ENCODE results near the gene COP1.
"Not testable (repeated sequence)": the region's sequence is repeated elsewhere in the genome, so short reads cannot be mapped to it uniquely, and the experiment has no call there.

Gene COP1

DNA sequence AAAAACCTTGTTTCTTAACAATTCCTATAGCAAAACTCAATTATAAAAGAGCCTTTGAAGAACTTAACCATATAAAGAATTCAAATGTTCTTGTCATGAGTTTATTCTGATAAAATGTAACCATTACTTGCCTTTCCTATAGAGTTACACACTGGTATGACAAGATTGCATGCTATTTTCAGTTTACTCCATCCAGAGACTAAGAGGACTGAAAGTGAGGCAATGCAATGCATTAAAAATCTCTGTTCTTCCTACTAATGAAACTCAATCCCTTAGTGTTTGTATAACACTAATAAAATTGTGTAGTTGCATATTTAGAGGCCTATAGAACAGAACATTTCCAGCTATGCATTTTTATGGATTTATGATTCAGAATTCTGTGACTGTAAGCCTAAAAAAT lies 88.1 kb downstream of the COP1 start:
- no peak for DNase-seq

DNA sequence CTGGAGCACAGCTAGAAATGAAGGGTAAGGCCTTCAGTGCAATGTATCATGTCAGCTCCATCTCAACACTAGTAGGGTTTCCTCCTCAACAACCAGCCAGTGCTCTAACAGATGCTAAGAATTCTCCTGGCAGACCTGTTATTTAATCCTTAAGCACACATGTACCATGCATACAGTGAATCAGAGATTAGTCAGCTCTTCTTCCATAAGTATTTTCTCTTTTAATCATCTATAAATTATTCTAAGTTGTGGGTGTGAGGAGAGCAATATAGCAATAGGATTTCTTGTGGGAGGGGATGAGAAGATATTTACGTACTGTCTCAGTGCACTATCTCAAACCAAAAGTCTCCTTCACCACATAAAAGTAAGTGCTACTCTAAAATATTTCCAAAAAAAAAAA lies 95.3 kb downstream of the COP1 start:
- DNase-seq = no peak

DNA sequence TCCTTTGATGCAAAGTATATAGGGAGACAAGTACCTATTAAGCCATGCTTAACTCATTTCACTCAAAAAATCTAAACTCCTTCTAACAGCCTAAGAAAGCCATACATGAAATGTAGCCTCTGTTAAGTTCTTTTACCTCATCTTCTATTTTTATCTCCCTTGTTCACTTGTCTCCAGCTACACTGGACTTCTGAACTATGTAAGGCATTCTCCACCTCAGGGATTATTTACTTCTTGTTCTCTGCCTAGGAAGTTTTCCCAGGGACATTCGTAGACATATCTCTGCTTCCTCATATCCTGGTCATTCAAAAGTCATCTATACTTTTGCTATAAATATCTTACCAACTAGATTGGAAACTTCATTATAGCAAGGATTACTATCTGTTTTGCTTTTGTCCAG lies 96.9 kb downstream of the COP1 start:
- DNase-seq = no peak

DNA sequence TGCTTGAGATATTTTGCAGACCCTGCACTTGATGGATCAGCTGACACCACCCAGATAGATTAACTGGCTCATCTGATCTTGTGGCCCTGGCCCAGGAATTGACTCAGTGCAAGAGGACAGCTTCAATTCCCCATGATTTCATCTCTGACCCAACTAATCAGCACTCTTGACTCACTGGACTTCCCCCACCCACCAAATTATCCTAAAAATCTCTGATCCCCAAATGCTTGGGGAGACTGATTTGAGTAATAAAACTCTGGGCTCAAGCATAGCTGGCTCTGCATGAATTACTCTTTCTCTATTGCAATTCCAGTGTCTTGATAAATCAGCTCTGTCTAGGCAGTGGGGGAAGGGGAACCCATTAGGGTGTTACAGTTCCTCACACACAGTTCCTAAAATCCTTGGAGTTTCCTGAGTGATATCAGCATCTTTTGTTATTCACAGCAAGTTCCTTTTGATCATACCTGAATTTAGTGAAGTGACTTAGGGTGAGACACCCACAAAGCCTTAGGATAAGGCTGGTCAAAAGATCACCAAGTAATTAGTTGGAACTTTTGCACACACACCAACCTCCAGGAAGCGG lies 104.2 kb downstream of the COP1 start:
- DNase-seq = no peak

DNA sequence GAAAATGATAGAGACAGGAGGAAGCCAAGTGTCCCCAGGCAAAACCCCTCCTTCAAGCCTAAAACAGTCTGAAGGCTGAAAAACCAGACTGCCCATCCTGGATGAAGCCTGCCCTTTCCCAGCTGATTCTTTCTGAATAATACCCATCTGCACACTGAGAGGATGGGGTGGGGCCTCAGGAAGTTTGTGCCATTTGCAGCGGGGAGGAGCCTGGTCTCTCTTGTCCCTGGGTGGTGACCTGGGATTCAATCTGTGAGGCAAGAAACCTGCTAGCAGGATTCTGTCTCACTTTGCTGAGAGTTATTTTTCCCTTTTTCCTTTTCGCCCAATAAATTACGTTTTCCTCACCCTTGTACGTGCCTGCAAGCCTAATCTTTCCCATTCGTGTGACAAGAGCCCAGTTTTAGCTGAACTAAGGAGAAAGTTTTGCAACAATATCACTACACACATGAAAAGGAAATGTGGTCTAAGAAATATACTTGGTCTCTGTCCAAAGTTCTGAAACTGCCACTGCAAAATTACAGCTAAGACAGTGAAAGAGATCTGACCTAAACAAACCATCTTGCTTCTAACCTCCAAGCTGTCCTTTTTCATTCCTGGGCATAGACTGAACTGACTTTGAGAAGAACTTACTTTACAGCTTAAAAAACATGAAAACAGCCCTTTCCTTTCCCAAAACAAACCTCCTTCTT lies 105.0 kb downstream of the COP1 start:
- DNase-seq = no peak

DNA sequence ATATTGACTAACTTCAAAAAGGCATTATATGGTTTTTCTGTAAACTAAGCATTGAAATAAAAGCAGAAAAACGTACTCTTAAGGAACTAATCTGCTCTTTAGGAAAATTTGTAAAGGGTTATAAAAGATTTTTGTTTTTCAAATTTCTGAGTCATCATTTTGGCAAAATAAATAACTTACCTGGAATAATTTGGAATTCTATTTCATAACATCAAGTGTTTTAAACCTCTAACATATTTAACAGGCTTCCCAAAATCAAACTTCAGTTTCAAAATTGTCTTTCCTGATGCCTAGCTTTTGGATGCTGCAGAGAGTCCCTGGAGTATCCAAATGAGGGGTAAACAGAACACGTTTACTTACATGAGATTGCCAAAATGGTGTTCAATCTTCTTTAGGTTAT lies 108.5 kb downstream of the COP1 start:
- DNase-seq = no peak

DNA sequence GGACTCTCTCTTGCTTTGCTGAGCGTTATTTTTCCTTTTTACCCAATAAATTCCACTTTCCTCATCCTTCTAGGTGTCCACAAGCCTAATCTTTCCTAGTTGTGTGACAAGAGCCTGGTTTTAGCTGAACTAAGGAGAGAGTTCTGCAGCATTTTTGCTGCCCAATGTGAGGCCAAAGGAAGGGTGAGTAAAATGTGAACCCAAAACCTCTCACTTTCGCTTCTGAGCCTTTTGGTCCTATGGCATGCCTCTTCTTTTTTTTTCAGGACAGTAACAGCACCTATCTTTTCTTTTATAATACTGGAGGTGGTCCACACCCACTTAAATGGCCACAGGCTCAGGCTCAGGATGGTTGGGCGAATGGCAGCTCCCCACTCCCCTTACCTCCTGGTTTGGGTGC lies 111.1 kb downstream of the COP1 start:
- DNase-seq = no peak

DNA sequence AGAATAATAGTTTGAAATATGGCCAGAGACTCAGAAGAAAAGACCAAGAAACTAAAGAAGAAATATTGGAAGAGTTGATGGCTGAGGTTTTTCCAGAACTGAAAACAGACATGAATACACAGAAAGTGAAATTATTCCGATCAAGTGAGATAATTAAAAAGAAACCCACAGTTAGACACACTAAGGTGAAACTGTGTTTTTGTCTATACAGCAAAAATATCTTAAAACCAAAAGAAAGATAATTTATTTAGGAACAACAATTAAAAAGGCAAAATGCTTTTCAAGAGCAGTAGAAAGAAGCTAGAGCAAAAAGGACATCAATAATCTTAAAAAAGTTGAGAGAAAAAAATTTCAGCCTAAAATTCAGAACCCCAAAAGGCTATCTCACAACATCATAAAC lies 116.3 kb downstream of the COP1 start:
- DNase-seq = no peak

DNA sequence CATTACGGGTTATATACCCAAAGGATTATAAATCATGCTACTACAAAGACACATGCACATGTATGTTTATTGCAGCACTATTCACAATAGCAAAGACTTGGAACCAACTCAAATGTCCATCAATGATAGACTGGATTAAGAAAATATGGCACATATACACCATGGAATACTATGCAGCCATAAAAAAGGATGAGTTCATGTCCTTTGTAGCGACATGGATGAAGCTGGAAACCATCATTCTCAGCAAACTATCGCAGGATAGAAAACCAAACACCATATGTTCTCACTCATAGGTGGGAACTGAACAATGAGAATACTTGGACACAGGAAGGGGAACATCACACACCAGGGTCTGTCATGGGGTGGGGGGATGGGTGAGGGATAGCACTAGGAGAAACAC lies 119.3 kb downstream of the COP1 start:
- not testable (repeated sequence) for DNase-seq

DNA sequence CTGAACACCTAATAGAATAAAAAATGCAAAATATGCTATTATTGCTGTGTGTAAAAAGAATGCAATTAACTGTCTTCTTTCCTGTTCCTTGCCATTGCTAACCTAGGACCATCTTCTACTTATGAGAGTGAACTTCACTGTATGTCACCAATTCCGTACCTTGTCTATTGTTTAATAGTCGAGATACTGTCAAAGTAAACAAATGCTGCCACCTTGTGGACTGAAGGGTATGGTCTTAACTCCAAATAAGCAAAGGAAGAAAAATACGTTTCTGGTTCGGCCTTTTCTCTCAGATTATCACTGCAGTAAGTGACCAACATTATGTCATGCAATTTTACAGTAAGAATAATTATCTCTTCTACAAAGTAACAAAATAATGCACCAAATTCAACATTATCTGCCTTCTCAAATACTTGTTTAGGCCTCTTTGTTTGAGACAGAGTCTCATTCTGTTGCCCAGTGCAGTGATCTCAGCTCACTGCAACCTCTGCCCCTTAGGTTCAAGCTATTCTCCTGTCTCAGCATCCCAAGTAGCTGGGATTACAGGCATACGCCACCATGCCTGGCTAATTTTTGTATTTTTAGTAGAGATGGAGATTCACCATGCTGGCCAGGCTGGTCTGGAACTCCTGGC lies 133.4 kb downstream of the COP1 start:
- peak; percentile 17 for DNase-seq

DNA sequence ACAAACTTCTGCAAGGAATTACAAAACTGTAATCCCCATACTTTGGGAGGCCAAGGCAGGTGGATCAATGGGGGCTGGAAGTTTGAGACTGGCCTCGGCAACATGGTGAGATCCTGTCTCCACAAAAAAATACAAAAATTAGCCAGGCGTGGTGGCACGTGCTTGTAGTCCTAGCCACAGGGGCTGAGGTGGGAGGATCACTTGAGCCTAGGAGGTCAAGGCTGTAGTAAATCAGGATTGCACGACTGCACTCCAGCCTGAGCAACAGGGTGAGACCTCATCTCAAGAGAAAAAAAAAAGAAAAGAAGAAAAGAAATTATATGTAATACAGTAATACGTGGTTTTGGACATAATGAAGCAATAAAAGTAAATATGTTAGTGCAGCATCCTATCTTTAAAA lies 138.2 kb downstream of the COP1 start:
- no peak for DNase-seq

DNA sequence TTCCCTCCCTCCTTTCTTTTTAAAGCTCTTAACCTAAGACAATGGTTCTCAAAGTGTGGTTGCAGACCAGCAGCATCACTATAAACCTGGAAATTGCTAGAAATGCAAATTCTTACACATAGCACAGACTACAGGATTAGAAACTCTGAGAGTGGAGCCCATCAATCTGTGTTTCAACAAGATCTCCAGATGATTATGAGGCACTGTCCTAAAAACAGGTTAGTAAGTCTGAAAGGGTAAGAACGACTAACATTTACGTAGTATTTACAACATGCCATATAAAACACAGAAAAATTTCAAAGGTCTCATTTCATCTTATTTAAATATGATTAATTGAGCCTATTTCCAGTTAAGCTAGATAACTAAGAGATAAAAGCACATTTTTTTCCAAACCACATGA lies 138.8 kb downstream of the COP1 start:
- DNase-seq = no peak

DNA sequence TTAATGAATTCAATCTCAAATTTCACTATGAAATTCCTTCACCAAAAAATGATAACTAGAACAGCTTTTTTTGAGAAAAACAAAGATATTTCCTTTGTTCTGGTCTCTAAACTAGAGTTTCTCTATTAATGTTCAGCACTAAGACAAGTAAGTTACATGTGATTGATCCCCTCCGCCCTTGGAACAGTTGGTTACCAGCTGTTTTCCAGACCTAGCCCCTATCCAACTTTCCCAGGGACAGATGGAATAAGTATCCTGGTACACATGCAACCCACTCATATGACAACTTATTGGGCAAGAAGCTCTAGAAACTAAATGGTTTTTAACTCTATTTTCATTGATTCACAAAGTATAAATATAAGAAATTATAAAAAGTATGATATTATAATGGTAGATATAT lies 140.4 kb downstream of the COP1 start:
- DNase-seq = no peak

DNA sequence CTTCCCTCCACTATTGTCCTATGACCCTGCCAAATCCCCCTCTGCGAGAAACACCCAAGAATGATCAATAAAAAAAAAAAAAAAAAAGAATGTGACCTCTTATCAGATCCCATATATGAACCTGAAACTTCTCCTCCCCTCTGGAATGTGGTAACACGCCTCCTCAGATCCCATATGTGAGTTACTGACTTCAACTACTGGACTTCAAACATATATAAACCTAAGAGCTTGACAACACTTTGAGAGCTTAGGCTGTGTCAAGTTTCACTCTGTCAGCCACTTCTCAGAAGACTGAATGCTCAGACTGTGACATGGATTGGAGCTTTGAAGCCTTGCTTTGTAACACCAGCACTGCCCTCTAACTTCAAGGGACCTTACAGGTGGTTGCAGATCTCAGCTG lies 148.4 kb downstream of the COP1 start:
- DNase-seq = no peak

DNA sequence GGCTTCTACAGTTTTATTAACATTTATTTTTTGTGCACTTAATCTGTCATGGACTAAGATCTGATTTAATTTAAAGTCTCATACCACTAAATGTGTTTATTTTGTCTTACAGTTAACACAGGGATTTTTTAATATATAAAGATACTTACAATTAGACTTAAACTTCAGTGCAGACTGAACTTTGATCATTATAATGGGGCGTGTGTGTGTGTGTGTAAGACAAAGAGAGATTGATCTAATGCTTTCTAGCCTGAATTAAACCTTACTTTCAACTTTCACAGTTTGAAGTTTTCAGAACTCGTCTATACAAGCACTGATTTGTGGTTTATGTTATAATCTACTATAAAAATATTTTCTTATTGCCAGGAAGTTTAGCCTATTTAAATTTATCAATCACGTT lies 150.8 kb downstream of the COP1 start:
- DNase-seq = no peak

DNA sequence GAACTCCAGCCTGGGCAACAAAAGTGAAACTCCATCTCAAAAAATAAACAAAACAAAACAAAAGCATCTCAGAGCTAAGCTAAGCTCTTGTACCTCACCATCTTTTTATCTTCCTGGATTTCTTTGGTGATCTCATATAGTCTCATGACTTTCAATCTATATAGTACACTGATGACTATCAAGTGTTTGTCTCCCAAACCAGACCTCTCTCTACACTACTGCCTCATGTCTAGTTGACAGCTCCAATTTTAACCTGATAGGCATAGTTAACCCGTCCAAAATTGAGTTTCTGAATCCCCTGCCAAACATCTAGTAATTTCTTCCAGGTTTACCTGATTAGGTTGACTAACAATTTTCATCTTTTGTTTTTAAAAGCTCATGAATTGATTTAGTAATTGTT lies 151.7 kb downstream of the COP1 start:
- no peak for DNase-seq

DNA sequence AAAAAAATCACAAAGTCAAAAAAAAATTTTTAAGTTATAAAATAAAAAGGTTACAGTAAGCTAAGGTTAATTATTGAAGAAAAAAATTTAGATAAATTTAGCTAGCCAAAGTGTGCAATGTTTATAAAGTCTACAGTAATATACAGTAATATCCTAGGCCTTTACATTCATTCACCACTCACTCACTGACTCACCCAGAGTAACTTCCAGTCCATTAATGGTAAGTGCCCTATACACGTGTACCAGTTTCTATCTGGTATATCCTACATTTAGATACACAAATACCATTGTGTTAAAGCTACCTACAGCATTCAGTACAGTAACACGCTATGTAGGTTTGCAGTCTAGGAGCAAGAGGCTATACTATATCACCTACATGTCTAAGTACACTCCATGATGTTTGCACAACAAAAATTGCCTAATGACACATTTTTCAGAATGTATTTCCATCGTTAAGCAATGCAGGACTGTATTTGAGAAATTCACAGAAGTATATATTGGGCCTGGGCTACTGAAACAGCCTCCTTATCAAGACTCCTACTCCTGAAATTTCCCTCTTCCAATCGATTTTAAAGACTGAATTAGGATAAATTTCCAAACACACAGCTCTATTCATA lies 155.1 kb downstream of the COP1 start:
- DNase-seq = no peak

DNA sequence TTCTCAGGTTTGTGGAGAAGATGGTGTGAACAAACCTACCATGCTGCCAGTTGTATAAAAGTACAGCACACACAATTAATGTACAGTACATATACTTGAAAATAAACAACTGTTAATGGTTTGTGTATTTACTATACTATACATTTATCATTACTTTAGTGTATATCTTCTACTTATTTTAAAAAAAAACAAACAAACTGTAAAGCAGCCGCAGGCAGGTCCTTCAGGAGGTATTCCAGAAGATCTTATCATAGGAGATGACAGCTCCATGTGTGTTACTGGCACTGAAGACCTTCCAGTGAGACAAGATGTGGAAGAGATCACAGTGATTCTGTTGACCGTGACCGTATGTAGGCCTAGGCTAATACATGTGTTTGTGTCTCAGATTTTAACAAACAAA lies 155.7 kb downstream of the COP1 start:
- no peak for DNase-seq

DNA sequence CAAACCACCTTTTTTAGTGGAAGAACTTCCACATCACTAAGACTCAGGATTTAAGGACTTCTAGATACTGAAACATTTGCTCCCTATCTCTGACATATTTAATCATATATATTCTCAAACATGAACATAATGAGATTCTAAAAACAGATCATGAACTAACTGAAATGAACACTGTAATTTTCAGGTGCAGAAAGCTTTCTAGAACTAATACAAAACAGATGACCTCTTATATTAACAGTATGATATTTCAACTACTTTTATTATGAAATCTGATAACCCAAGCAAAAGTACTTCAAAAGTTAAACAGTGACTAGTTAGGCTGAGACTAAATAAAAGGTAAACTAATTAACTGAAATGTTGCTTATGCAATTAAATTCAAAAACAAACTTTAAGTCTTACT lies 157.5 kb downstream of the COP1 start:
- no peak for DNase-seq

DNA sequence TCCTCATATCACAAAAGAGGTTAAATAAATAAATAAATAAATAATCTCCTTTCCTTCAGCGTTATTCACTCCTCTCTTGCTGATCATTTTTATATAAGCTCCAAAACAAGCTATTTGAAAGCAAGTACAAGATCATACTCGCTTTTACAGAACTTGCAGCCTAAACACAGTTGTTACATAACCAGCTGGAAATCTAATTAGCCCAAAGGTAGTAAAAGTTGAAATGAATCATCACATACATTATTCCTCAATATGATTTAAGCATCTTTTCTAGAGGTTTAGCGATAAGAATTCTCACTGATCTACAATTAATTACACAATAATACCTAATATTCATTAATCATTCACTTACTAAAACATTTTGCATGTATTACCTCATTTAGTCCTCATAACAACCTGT lies 160.2 kb downstream of the COP1 start:
- no peak for DNase-seq

DNA sequence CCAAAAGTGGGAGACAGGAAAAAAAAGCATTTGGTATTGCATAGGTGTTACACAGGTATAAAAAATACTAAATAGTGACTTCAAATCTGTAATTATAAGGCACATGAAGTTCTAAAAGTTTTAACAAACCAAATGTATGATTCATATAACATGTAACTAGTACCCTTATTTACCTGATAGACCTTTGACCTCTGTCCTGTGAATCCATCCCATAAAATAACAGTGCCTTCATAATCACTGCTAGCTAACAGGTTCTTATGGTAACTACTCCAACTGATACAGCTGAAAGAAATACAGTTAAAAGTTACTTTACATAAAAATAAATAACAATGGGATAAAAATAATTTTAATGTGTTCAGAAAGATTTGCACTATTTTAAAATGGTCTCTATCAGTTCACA lies 163.5 kb downstream of the COP1 start:
- no peak for DNase-seq

DNA sequence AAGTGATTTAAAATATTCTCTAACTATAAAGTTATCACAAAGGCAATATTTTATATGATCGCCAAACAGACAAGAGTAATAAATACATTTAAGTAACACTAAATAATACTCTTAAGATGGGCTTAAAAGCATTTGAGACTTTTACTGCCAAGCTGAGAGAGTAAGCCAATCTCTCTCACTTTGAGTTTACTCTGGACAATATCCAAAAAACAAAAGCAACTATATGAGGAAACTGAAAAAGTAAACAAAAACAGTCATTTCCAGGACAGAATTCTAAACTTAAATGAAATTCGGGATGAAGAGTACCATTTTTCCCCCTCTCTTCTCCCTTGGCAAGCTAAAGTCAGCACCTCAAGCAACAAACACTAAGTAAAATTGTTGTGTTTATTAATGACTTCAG lies 173.2 kb downstream of the COP1 start:
- DNase-seq = no peak

DNA sequence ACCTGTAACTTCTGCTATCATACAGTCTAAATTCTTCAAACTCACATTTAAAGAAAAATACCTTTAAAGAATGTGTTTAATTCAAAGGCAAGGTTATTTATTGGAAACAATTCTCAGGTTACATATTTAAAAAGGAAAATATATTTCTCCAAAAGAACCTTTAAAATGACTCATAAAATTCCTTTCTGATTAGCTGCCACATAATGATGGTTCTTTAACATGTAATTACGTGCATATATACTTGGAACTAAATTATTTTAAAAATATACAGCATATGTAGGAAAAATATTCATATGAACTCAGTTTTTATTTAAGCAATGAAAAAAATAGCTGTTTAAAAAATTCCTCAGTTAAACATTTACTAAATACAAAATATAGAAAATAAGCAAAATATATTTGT lies 173.6 kb downstream of the COP1 start:
- no peak for DNase-seq

DNA sequence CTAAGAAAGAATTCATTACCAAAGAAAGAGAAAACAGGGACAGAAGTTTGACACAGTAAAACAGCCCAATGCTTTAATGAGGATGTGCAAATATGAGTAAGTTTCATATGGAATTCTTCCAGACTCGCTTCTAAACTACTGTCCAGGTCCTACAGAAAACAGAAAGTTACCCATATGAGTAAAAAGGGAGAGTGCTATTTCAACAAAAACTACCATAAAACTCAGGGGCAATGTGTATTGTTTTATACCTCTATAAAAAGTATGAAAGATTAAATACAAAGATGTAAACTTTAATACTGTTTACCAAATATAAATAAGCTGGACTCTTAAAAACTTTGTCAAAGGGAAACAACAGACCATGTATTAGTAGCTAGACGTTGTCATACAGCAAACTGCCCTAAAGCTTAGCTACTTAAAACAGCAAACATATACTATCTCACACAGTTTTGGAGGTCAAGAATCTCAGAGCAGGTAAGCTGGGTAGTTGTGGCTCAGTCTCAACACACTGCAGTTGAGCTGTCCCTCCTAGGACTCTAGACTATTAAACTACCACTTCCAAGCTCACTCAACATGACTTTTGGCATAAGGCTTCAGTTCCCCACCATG lies 174.9 kb downstream of the COP1 start:
- DNase-seq = no peak

Measured in SHP77 treated with DMSO at 0.1 percent for 48 hours (cell line).